Prostate gland (tissue), 2 donors: Measurements from ENCODE around the gene STXBP4. TPM values are rescaled to one million over a fixed set of nuclear protein-coding genes. Genes with fewer than 3 reads are reported as not detected.

Experiments
- DNase-seq: peaks from one replicate; pipeline ENCODE4 v3.0.0-alpha.2; 2019; ENCODE audit warnings: low spot score
- H3K27ac ChIP-seq, 2 donors: fragments of 200-600 bp; sonication (generic); 2 replicates each; pipeline ENCODE4 v1.5.1; 2017 to 2019
- H3K27me3 ChIP-seq: fragments of 200-600 bp; sonication (generic); replicated peaks from 2 replicates; pipeline ENCODE4 v1.5.1; 2019; ENCODE audit not compliant: insufficient read depth
- H3K36me3 ChIP-seq, 2 donors: fragments of 200-600 bp; sonication (generic); 1 replicate in 1 of 2; 2 replicates in 1 of 2; pipeline versions ENCODE4 v1.5.1 to v1.8.1; 2017 to 2019
- H3K4me1 ChIP-seq: fragments of 200-600 bp; sonication (generic); replicated peaks from 2 replicates; pipeline ENCODE4 v1.5.1; 2019
- H3K4me3 ChIP-seq, 2 donors: fragments of 200-600 bp; sonication (generic); 2 replicates each; pipeline ENCODE4 v1.5.1; 2017 to 2019
- H3K9me3 ChIP-seq: fragments of 200-600 bp; sonication (generic); 2 replicates; pipeline ENCODE4 v1.5.1; 2017
- POLR2A ChIP-seq: fragments of 450-650 bp; IDR thresholded peaks from one replicate; pipeline ENCODE4 v1.6.1; 2016; ENCODE audit warnings: antibody characterized with exemption, mild to moderate bottlenecking
- POLR2AphosphoS5 ChIP-seq: sonication (generic); formaldehyde crosslinking; IDR thresholded peaks from one replicate; pipeline ENCODE4 v1.6.1; 2017; ENCODE audit warnings: antibody characterized with exemption
- WGBS: methylation state at CpG from one replicate; pipeline ENCODE4 v1.1.5; 2018; 5-methylcytosine and 5-hydroxymethylcytosine counted together
- intact Hi-C: fragments of 100-400 bp; cut with DNase I; formaldehyde crosslinking; loops from one replicate; pipeline ENCODE4 v1.14.2; 2022
- total RNA-seq, 2 donors: library from RNA; depleted of rRNA; stranded (reverse); fragments of >200 nt; gene quantifications; one replicate each; pipeline ENCODE4 v1.1.0, GENCODE V29; 2016
- TF ChIP-seq, protein P1 (sequence below), 4 experiments: fragments of 200-600 bp in 2 of 4; fragments of 450-650 bp in 2 of 4; sonication (generic) in 2 of 4; IDR thresholded peaks; 1 replicate in 3 of 4; 2 replicates in 1 of 4; pipeline ENCODE4 v1.5.1; 2016 to 2019; ENCODE audit warnings: antibody characterized with exemption in 4 of 4, mild to moderate bottlenecking in 2 of 4, moderate library complexity in 2 of 4

STXBP4 gene
- total RNA-seq, 2 donors from 2014 or later, result 7.2 to 29.0 TPM

DNA sequence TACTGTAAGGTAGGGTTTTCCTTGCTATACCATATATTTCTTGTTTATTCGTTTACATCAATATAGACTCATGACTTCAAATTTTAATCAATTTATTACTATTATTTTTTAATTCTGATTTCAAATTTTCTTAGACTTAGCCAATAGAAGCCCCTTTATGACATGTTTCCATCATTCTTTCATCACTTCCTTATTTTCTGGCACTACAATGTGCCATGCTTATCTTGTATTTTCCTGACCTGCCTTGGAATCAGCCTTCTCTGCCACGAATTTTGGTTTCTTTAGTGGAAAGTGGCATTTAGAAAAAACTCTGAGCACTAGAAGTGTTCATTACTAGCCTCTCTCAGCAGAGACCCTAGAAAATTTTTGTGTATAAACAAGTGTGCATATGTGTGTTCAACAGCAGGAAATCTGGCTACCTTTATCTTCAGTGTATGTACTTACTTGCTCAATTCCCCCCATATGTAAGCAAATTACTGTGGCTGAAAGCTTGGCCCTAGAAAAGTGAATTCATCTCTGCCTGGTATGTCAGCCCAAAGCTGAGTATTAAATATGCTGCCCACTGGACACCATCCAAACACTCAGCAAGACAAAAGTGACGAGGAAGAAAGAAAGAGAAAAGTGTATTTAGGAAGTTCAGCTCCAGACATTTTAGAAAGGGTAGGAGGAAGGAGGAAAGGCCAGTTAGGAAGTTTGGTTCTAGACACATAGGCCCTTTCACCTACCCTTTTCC lies 4.0 kb downstream of the STXBP4 start:
- Histone ChIP-seq H3K27me3 (no peaks in the 10 kb centered on the region), H3K4me3 (no peak overlapping the region), H3K4me1 (peaks cover 4% of the 10 kb centered on the region), H3K36me3 (no peaks in the 10 kb centered on the region), H3K27ac (no peak overlapping the region), H3K9me3 (no peaks in the 10 kb centered on the region)
- TF ChIP-seq POLR2AphosphoS5, result no peak
- TF ChIP-seq, protein P1, sequence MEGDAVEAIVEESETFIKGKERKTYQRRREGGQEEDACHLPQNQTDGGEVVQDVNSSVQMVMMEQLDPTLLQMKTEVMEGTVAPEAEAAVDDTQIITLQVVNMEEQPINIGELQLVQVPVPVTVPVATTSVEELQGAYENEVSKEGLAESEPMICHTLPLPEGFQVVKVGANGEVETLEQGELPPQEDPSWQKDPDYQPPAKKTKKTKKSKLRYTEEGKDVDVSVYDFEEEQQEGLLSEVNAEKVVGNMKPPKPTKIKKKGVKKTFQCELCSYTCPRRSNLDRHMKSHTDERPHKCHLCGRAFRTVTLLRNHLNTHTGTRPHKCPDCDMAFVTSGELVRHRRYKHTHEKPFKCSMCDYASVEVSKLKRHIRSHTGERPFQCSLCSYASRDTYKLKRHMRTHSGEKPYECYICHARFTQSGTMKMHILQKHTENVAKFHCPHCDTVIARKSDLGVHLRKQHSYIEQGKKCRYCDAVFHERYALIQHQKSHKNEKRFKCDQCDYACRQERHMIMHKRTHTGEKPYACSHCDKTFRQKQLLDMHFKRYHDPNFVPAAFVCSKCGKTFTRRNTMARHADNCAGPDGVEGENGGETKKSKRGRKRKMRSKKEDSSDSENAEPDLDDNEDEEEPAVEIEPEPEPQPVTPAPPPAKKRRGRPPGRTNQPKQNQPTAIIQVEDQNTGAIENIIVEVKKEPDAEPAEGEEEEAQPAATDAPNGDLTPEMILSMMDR (IDR thresholded peaks at IDR 0.05), result no peak
- TF ChIP-seq POLR2A, result no peak
- no peak for DNase-seq
- intact Hi-C loops, result no loop called here
- WGBS, result 84% methylated on average over 3 of the region's 3 CpGs

DNA sequence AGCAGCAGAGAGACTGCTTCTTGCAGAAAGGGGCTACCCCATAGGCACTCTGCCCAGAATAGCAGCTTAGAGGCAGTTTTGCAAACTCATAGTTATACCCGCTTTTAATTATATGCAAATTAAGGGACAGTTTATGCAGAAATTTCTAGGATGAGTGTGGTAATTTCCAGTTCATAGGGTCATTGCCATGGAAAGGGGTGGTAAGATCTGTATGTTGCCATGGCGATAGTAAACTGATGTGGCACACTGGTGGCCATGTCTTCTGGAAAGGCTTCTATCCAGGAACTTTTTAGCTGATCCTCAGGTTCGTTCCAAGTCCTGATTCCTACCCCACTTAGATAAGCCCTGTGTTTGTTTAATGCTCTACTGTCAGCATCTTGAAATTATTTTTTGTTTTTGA lies 6.2 kb downstream of the STXBP4 start:
- TF ChIP-seq POLR2A, result no peak
- TF ChIP-seq, protein P1 (IDR thresholded peaks at IDR 0.05), result no peak
- Histone ChIP-seq H3K27me3 (no peaks in the 10 kb centered on the region), H3K27ac (no peak overlapping the region), H3K4me3 (no peak overlapping the region), H3K4me1 (peaks cover 4% of the 10 kb centered on the region), H3K36me3 (no peaks in the 10 kb centered on the region), H3K9me3 (no peaks in the 10 kb centered on the region)
- WGBS, result 85% methylated on average over 3 of the region's 3 CpGs
- no peak for DNase-seq
- intact Hi-C loops, result no loop called here

DNA sequence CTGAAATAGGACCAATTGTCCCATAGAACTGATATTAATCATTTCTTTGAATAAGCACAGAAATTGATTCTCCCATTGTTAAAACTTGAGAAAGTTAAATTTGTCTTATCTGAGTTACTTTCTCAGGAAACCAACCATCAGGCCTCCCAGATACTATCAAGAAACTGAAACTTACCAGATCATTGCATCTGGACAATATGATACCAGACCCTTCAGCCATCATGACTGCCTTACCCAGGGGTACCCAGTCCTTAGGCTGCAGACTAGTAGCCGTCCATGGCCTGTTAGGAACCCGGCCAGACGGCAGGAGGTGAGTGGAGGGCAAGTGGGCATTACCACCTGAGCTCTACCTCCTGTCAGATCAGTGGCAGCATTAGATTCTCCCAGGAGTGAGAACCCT lies 7.8 kb downstream of the STXBP4 start:
- WGBS, result 87% methylated on average over 3 of the region's 3 CpGs

GRCh38 chr17:54977744-54978143 lies 9.2 kb downstream of the STXBP4 start:
- Histone ChIP-seq H3K4me1 (peaks cover 4% of the 10 kb centered on the region), H3K36me3 (no peaks in the 10 kb centered on the region), H3K27ac (no peak overlapping the region), H3K27me3 (no peaks in the 10 kb centered on the region), H3K9me3 (no peaks in the 10 kb centered on the region), H3K4me3 (no peak overlapping the region)
- intact Hi-C loops, result no loop called here
- DNase-seq, result no peak
- 52% methylated on average over 2 of the region's 2 CpGs for WGBS
- TF ChIP-seq, protein P1 (IDR thresholded peaks at IDR 0.05), result no peak
- peak; percentile 15 for TF ChIP-seq POLR2AphosphoS5

More for the DNA sequence above, 7.8 kb downstream of the STXBP4 start:
- H3K36me3 ChIP-seq, result no peaks in the 10 kb centered on the region
- no peak overlapping the region for H3K27ac ChIP-seq
- intact Hi-C loops, result no loop called here
- H3K4me1 ChIP-seq, result peaks cover 4% of the 10 kb centered on the region
- H3K4me3 ChIP-seq, result no peak overlapping the region
- H3K27me3 ChIP-seq, result no peaks in the 10 kb centered on the region
- TF ChIP-seq POLR2AphosphoS5 (no peak), POLR2A (no peak)
- TF ChIP-seq, protein P1 (IDR thresholded peaks at IDR 0.05), result no peak
- no peaks in the 10 kb centered on the region for H3K9me3 ChIP-seq
- DNase-seq, result no peak

- no peak for DNase-seq
- H3K27ac ChIP-seq, result peak overlapping the region; percentile 9 to 44
- TF ChIP-seq POLR2A (no peak), POLR2AphosphoS5 (peak; percentile 80)
- TF ChIP-seq, protein P1 (IDR thresholded peaks at IDR 0.05), result no peak
- intact Hi-C loops, result no loop called here
- H3K4me1 ChIP-seq, result peaks cover 4% of the 10 kb centered on the region
- H3K36me3 ChIP-seq, result no peaks in the 10 kb centered on the region
- no peaks in the 10 kb centered on the region for H3K27me3 ChIP-seq
- H3K9me3 ChIP-seq, result no peaks in the 10 kb centered on the region
- no peak overlapping the region for H3K4me3 ChIP-seq
These were observed 11.1 kb downstream of the STXBP4 start for GRCh38 chr17:54979657-54980056.
